B cell (primary cell): ENCODE data around the gene MEPCE.

Experiments
- EZH2 ChIP-seq: IDR thresholded peaks from 2 replicates; pipeline ENCODE4 v1.6.1; 2012; ENCODE audit warnings: borderline replicate concordance, low read depth, mild to moderate bottlenecking, moderate library complexity, low read length; ENCODE audit not compliant: insufficient read depth, poor library complexity, severe bottlenecking
- TF ChIP-seq, protein P1 (sequence below): fragments of 200-600 bp; IDR thresholded peaks from one replicate; pipeline ENCODE4 v1.8.0; 2022; ENCODE audit warnings: antibody characterized with exemption, mild to moderate bottlenecking

DNA sequence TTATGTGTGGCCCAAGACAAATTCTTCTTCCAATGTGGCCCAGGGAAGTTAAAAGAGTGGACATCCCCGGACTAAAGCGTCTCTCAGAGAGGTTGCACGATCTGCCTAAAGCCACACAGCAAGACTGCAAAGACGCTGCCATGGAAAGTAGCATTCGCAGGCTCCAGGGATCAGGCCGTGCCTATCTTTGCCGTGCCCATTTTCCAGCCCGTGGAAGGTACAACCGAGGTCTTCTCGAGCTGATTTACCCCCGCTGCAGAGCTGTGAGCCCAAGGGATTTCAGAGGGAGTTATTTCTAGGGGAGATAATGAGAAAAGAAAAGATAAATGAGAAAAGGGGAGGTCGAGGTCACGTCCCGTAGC lies 53.1 kb downstream of the MEPCE start:
- no peak for TF ChIP-seq EZH2
- TF ChIP-seq, protein P1, sequence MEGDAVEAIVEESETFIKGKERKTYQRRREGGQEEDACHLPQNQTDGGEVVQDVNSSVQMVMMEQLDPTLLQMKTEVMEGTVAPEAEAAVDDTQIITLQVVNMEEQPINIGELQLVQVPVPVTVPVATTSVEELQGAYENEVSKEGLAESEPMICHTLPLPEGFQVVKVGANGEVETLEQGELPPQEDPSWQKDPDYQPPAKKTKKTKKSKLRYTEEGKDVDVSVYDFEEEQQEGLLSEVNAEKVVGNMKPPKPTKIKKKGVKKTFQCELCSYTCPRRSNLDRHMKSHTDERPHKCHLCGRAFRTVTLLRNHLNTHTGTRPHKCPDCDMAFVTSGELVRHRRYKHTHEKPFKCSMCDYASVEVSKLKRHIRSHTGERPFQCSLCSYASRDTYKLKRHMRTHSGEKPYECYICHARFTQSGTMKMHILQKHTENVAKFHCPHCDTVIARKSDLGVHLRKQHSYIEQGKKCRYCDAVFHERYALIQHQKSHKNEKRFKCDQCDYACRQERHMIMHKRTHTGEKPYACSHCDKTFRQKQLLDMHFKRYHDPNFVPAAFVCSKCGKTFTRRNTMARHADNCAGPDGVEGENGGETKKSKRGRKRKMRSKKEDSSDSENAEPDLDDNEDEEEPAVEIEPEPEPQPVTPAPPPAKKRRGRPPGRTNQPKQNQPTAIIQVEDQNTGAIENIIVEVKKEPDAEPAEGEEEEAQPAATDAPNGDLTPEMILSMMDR: no peak
